KBM-7 (cell line): ENCODE data around the gene NELFB.

ENCODE experiments used
- DNase-seq: peaks from one replicate; pipeline ENCODE4 v3.0.0-alpha.2; 2015
- in situ Hi-C: fragments of 300-500 bp; cut with MboI; formaldehyde crosslinking; loops from 2 replicates; pipeline ENCODE4 v1.14.3; 2020; ENCODE audit warnings: low sequenced_read_pairs, low pct_unique_long_range_greater_than_20kb, mixed read lengths

Gene NELFB

DNA sequence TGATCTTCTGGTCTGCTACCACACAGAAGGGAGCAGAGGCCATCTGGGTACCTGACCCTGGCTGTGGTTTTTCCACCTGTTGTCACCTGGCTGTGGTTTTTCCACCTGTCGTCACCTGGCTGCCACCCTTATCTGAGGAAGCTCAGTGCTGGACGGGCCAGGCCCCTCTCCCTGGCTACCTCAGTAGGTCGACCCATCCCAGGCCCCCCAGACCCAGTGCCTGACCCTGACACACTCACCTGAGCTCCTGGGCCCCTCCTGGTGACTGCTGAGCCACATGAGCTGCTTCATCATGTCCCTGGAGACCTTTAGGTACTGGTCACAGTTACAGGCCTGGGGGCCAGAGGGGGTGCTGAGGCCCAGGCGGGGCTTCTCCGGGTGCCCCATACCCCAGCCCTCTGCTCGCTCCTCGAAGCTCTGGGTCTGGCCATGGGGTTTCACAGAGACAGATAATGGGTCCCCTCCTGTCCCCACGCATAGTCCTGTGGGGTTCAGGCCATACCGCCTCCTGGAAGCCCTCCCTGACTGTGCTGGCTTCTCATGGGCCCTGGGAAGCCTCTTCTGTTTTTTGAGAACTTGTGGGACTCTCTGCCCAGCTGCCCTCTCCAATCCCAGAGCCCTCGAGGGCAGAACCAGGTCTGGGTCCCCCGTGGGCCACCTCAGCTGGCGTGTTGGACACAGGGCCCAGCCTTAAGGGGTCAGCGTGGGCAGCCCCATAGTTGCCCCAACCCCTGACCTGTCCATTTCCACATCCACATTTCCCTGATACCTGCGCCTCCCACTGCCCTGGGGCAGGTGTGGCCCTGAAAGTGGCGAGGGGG lies 54.5 kb downstream of the NELFB start:
- in situ Hi-C loops = no loop called here
- no peak for DNase-seq

DNA sequence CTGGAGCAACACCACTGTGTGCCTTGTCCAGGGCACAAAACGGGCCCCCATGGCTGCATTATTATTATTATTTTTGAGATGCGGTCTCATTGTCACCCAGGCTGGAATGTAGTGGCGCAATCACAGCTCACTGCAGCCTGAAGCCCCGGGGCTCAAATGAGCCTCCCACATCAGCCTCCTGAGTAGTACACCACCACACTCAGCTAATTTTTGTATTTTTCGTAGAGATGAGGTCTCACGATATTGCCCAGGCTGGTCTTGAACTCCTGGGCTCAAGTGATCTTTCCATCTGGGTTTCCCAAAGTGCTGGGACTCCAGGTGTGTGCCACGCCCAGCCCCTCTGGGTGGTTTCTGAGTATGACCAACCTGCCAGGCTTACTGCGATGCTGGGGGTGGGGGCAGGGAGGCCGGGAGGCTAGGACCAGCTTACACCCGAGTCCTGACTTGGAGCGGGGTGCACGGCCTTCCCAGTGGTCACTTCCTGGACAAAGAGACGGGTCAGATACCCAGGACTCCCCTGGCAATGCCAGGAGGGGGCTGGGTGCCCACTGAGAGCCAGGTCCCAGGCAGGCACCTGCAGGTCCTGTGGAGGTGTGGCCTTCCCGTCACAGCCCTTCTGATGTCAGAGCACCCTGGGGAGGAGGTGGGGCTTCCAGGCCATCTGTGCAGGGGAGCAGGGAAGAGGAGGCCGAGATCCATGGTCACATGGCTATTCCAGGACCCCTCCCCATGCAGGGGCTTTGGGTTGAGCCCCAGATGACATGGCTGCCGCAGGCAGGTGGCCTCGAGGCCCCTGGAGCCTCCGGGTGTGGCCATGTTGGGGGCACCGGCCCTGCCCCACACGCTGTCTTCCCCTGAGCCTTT lies 55.3 kb downstream of the NELFB start:
- in situ Hi-C loops = no loop called here
- DNase-seq = no peak

- DNase-seq = no peak
- in situ Hi-C loops = no loop called here
These were observed 56.3 kb downstream of the NELFB start for GRCh38 chr9:137311171-137311985.

DNA sequence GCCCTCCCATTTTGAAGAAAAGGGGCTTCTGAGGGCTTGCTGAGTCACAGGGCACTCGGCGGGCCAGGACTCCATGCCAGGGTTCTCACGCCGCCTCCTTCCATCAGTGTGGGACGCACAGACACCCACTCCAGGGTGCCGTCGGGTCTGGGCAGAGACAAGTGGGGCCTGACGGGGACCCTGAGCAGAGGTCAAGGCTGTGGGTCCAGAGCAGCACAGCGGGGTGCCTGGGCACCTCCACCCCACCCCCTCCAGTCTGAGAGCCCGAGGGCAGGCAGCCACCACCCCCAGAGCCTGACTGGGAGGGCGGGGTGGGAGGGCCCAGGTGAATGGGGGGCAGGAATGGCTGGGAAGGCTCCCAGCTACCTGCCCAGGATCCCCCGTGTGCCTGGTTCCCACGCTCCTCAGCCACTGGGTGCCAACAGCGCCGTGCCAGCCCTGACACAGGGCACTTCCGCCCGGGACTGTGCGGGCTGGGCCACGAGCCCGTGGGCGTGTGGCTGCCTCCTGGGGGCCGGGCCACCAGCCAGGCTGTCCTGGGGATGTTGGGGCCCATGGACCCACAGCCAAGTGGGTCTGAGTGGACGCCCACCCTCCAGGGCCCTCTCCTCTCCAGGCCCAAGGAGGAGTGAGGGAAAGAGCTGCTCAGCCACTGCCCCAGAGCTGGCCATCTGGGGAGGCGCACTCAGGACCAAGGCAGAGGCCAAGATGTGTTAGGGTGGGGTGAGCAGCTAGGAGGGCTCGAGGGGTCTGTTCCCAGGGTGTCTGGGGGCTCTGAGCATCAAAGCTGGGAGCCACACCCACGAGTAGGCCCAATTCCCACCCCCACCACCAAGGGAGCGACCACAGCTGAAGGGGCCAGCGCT lies 57.1 kb downstream of the NELFB start:
- in situ Hi-C loops = no loop called here
- no peak for DNase-seq

GRCh38 chr9:137312852-137313325 lies 57.8 kb downstream of the NELFB start:
- DNase-seq = no peak
- in situ Hi-C loops = no loop called here

GRCh38 chr9:137313326-137313936 lies 58.3 kb downstream of the NELFB start:
- DNase-seq = no peak
- in situ Hi-C loops = no loop called here

GRCh38 chr9:137313956-137314560 lies 58.9 kb downstream of the NELFB start:
- in situ Hi-C loops = no loop called here
- DNase-seq = no peak

GRCh38 chr9:137314561-137315560 lies 59.7 kb downstream of the NELFB start:
- DNase-seq = no peak

GRCh38 chr9:137315581-137316011 lies 60.5 kb downstream of the NELFB start:
- in situ Hi-C loops = no loop called here
- no peak for DNase-seq

More at GRCh38 chr9:137314561-137315560, 59.7 kb downstream of the NELFB start:
- in situ Hi-C loops = no loop called here

- in situ Hi-C loops = no loop called here
- DNase-seq = no peak
These were observed 61.2 kb downstream of the NELFB start for GRCh38 chr9:137316012-137316981.

- in situ Hi-C loops = no loop called here
- DNase-seq = no peak
These were observed 62.0 kb downstream of the NELFB start for GRCh38 chr9:137317021-137317717.

- DNase-seq = no peak
- in situ Hi-C loops = no loop called here
These were observed 62.8 kb downstream of the NELFB start for GRCh38 chr9:137317718-137318511.

GRCh38 chr9:137318602-137319001 lies 63.5 kb downstream of the NELFB start:
- in situ Hi-C loops = no loop called here
- DNase-seq = no peak
